Hair follicle dermal papilla cell (primary cell): ENCODE data around the gene CYP17A1. TPM values are rescaled to one million over a fixed set of nuclear protein-coding genes. Genes with fewer than 3 reads are reported as not detected.

Experiments
- small RNA-seq: library from RNA; depleted of rRNA; stranded (forward); fragments of <200 nt; gene quantifications from one replicate; pipeline ENCODE3, GENCODE V24; 2012
- total RNA-seq: library from RNA; depleted of rRNA; stranded (reverse); fragments of >200 nt; gene quantifications from 2 replicates; pipeline ENCODE4 v1.2.3, GENCODE V29; 2012

Gene CYP17A1, protein sequence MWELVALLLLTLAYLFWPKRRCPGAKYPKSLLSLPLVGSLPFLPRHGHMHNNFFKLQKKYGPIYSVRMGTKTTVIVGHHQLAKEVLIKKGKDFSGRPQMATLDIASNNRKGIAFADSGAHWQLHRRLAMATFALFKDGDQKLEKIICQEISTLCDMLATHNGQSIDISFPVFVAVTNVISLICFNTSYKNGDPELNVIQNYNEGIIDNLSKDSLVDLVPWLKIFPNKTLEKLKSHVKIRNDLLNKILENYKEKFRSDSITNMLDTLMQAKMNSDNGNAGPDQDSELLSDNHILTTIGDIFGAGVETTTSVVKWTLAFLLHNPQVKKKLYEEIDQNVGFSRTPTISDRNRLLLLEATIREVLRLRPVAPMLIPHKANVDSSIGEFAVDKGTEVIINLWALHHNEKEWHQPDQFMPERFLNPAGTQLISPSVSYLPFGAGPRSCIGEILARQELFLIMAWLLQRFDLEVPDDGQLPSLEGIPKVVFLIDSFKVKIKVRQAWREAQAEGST
- total RNA-seq: 0.16 TPM in 1 of 2 replicates, not detected in the other

DNA sequence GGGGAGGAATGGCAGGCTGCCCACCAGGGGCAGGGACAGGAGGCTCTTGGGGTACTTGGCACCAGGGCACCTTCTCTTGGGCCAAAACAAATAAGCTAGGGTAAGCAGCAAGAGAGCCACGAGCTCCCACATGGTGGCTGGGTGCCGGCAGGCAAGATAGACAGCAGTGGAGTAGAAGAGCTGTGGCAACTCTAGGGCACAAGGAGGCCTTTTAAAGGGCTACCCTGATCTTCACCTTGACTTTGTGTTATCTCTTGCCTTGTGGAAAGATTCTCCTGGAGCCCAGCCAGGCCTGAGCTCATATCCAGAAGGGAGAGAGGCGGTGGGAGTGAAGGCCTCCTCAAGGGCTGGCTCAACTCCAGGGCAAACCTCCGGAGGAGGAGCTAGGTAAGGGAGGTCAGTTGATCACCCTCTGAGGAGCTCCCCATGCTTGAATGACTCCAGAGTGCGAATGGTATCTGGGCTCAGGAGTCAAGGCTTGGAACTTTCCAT lies at the start of gene CYP17A1:
TSS of gene CYP17A1 (minus strand) at position 184 of the 492 bp plus-strand sequence. CDS start at position 132, 52 bp downstream.

GRCh38 chr10:102869258-102870198 lies 32.3 kb upstream of the CYP17A1 start, which contains the start of gene AS3MT:
Gene AS3MT (plus strand): TSS chr10:102869470. CDS start chr10:102869593, 123 bp downstream.

Small RNA genes lying within 50 kb of the gene (small RNA-seq; reads per million reads assigned to genes)
- not detected for gene AS3MT
- gene RF00026: not detected
- gene RNU6-1231P: not detected

Other genes with a start within 250 kb of the CYP17A1 start
- gene TRIM8, start 192.9 kb downstream of the CYP17A1 start, total RNA-seq: 101 and 104 TPM in 2 replicates
- 5.0 TPM in 2 replicates for gene ARL3, start 123.0 kb downstream of the CYP17A1 start, total RNA-seq
- 4.3 and 4.7 TPM in 2 replicates for gene SFXN2, start 122.8 kb downstream of the CYP17A1 start, total RNA-seq
- 106 and 113 TPM in 2 replicates for gene WBP1L, start 93.5 kb downstream of the CYP17A1 start, total RNA-seq
- 21.1 and 25.3 TPM in 2 replicates for gene BORCS7, start 16.8 kb upstream of the CYP17A1 start, total RNA-seq
- gene AS3MT, start 32.1 kb upstream of the CYP17A1 start, total RNA-seq: 9.9 and 14.6 TPM in 2 replicates
- gene CNNM2, start 80.9 kb upstream of the CYP17A1 start, total RNA-seq: 9.8 and 10.5 TPM in 2 replicates